ENCODE data around the gene ZSWIM5.

The ZSWIM5 gene

DNA sequence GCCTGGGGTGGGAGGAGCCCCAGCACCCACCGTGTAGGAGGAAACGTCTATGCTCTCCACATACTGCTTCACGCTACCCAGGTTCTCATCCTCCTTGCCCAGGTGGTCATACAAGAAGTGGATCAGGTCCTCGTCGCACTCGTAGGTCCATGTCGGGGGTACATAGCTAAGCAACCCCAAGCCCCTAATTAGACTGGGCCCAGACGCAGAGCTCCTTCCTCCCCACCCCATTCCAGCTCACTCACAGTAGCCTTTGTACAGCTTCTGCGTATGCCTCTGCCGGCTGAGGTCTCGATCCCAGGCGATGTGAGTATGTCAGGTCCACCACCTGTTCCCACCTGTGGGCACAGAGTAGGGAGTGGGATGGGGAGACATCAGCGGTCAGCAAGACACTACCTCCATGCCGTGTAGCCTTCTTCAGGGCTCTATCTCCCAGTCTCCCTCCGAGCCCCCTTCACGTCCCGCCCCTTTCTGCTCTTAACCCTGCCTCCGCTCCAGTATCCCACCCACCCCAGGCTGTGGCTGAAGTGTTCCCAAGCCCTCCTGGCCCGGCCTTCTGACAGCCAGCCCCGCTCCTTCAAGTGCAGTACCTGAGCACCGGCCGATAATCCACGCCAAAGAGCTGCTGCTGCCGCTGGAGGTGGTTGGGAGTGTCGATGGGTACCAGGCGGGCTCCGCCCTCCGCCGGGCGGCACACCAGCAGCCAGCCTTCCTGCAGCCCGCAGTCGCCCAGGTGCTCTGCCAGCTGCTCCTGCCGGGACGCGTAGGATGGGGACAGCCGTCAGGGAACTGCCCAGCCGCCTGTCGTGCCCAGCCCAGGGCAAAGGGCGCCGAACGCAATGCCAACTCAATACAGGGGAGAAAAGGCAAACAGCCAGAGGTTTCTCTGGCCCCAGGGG lies 196.2 kb downstream of the ZSWIM5 start:
- Histone ChIP-seq H3K4me1 (peaks cover 5 to 50% (median 43%) of the 10 kb centered on the region in 4 donors), H3K4me3 (peak overlapping the region; percentile 86 to 95), H3K9me3 (no peaks in the 10 kb centered on the region), H3K36me3 (peaks cover 41 to 48% (median 43%) of the 10 kb centered on the region in 3 donors), H3K27me3 (no peaks in the 10 kb centered on the region), H3K27ac (peak overlapping the region; percentile 85 to 86)
- intact Hi-C loops (cut with DNase I; ENCODE audit: low total_unique reads) = loop anchor here (5.0 to 10.0 kb wide), 4 partner anchors 173 to 487 kb away; partner anchors contain the start of gene BEST4
- TF ChIP-seq, protein P1, sequence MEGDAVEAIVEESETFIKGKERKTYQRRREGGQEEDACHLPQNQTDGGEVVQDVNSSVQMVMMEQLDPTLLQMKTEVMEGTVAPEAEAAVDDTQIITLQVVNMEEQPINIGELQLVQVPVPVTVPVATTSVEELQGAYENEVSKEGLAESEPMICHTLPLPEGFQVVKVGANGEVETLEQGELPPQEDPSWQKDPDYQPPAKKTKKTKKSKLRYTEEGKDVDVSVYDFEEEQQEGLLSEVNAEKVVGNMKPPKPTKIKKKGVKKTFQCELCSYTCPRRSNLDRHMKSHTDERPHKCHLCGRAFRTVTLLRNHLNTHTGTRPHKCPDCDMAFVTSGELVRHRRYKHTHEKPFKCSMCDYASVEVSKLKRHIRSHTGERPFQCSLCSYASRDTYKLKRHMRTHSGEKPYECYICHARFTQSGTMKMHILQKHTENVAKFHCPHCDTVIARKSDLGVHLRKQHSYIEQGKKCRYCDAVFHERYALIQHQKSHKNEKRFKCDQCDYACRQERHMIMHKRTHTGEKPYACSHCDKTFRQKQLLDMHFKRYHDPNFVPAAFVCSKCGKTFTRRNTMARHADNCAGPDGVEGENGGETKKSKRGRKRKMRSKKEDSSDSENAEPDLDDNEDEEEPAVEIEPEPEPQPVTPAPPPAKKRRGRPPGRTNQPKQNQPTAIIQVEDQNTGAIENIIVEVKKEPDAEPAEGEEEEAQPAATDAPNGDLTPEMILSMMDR (IDR thresholded peaks at IDR 0.05) = no peak
- DNase-seq = no peak

DNA sequence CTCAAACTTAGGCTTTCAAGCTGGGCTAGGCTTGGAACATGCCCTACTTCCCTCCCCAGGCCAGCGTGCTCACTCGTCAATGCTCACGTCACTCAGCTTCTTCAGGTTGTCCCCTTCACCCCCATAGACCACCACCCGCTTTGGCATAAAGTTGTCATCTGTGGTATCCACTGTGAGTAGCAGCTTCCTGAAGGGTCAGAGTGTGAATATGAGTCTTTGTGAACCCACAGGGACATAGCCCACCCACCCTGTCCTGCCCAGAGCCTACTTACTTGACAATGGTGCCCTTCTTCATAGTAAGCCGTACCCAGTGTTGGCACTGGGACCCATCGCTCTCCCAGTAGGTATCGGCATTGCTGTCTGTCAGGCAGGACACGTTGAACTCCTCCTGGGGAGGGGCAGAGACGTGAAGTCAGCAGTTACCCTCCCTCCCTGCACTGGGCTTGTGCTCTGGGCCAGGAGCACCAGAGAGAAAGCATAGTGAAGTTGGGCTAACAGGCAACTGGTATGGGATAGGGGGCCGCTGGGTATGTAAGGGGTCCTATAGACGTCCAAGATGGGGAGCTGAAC lies 197.0 kb downstream of the ZSWIM5 start:
- intact Hi-C loops (cut with DNase I; ENCODE audit: low total_unique reads) = loop anchor here (10.0 kb wide), 1 partner anchor 285 kb away; no protein-coding TSS in a partner anchor
- H3K27me3 ChIP-seq = no peaks in the 10 kb centered on the region
- TF ChIP-seq, protein P1 (IDR thresholded peaks at IDR 0.05) = no peak
- peaks cover 49 to 51% (median 51%) of the 10 kb centered on the region in 3 donors for H3K36me3 ChIP-seq
- peak overlapping the region; percentile 85 to 86 for H3K27ac ChIP-seq
- no peak for DNase-seq
- H3K4me1 ChIP-seq = peaks cover 5 to 45% (median 40%) of the 10 kb centered on the region in 4 donors
- H3K4me3 ChIP-seq = peak overlapping the region; percentile 86 to 95
- H3K9me3 ChIP-seq = no peaks in the 10 kb centered on the region

DNA sequence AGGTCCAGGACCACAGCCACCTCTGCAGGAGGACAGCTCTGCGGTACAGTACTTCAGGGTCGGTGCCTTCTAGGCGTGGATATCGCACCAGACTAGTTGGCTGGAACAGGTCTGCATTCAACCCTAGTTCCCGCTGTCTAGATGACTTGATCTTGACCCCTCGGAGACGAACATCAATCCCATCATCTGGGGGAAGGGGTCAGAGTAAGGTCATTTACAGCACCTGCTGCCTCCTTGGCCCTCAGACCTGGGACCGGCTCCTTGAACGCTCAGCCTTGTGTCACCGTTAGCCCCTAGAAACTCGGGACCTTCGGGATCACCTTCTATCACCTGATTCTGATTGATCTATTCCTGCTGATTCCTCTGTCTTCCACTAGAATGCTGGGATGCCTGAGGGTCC lies 197.9 kb downstream of the ZSWIM5 start:
- DNase-seq = no peak
- TF ChIP-seq, protein P1 (IDR thresholded peaks at IDR 0.05) = no peak
- H3K4me1 ChIP-seq = peaks cover 5 to 37% (median 33%) of the 10 kb centered on the region in 4 donors
- H3K27ac ChIP-seq = no peak overlapping the region
- no peak overlapping the region for H3K4me3 ChIP-seq
- H3K27me3 ChIP-seq = no peaks in the 10 kb centered on the region
- no peaks in the 10 kb centered on the region for H3K9me3 ChIP-seq
- peaks cover 58 to 60% (median 59%) of the 10 kb centered on the region in 3 donors for H3K36me3 ChIP-seq
- intact Hi-C loops (cut with DNase I; ENCODE audit: low total_unique reads) = loop anchor here (10.0 kb wide), 1 partner anchor 284 kb away; no protein-coding TSS in a partner anchor

DNA sequence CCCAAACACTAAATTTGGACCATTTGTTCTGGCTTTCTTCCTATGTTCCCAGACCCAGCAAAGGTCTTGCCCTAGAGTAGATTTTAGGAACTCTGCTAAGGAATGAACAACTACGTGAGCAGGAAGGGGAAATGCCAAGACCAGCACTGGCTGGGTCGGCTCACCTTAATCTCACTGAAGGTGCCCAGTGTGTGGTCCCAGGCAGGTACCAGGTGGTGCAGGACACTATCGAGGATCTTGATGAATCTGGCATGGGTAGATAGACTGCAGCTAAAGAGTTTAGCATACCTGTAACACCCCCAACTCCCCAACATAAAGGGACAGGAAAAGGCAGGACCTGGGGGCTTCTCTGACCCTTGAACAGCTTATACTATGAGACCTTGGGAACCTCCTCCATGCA lies 198.3 kb downstream of the ZSWIM5 start:
- intact Hi-C loops (cut with DNase I; ENCODE audit: low total_unique reads) = loop anchor here (10.0 kb wide), 1 partner anchor 283 kb away; no protein-coding TSS in a partner anchor
- H3K36me3 ChIP-seq = peaks cover 62 to 64% (median 64%) of the 10 kb centered on the region in 3 donors
- TF ChIP-seq, protein P1 (IDR thresholded peaks at IDR 0.05) = no peak

DNA sequence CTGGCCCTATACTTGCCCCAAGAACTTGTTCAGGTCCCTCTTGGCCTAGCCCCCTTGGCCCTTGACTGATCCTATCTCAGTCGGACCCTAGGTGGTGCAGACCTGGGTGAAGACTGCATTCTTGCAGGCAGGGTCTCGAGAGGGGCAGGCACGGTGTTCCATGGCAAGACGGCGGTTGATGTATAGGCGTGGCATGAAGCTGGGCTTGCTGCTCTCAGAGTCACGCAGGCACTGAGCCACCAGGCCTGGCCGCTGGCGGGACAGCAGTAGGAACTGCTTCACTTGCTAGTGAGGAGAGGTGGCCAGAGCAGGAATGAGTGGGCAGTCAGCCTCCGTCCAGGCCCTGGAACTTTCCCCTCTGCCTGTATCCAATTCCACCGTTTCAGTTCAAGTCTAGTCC lies 199.1 kb downstream of the ZSWIM5 start:
- TF ChIP-seq, protein P1 (IDR thresholded peaks at IDR 0.05) = no peak
- H3K4me3 ChIP-seq = no peak overlapping the region
- H3K27me3 ChIP-seq = no peaks in the 10 kb centered on the region
- intact Hi-C loops (cut with DNase I; ENCODE audit: low total_unique reads) = loop anchor here (10.0 kb wide), 1 partner anchor 283 kb away; no protein-coding TSS in a partner anchor
- no peak for DNase-seq
- no peak overlapping the region for H3K27ac ChIP-seq
- peaks cover 65 to 72% (median 70%) of the 10 kb centered on the region in 3 donors for H3K36me3 ChIP-seq
- no peaks in the 10 kb centered on the region for H3K9me3 ChIP-seq
- H3K4me1 ChIP-seq = peaks cover under 1 to 25% (median 23%) of the 10 kb centered on the region in 4 donors

More for the DNA sequence above, 198.3 kb downstream of the ZSWIM5 start:
- Histone ChIP-seq H3K27ac (no peak overlapping the region), H3K4me3 (no peak overlapping the region), H3K4me1 (peaks cover 5 to 33% (median 29%) of the 10 kb centered on the region in 4 donors), H3K9me3 (no peaks in the 10 kb centered on the region), H3K27me3 (no peaks in the 10 kb centered on the region)
- DNase-seq = no peak

All from tibial artery (tissue), 4 donors.